HepG2 (cell line): ENCODE data around the gene APOL5. TPM values are rescaled to one million over a fixed set of nuclear protein-coding genes. Genes with fewer than 3 reads are reported as not detected.

Experiments used
- ATAC-seq: fragments of 200-7000 bp; cut with Tn5 transposase; 3 replicates; pipeline ENCODE4 v1.9.1; 2020; ENCODE audit warnings: mild to moderate bottlenecking, moderate library complexity
- BruUV-seq: library from RNA; stranded (reverse); fragments of 400-500 nt; replicated peaks from 2 replicates; lab custom pipeline; 2021; lab: Mats Ljungman, UMichigan
- CTCF ChIA-PET: fragments of 300-600 bp; formaldehyde crosslinking; extraction: SDS; loops from one replicate; lab custom pipeline; 2021; ENCODE audit warnings: low total read pairs, inconsistent platforms, low intra/inter-chr PET ratio; lab: Yijun Ruan, JAX
- POLR2A ChIA-PET: fragments of 350-600 bp; sonication (Branson Sonifier 250); formaldehyde crosslinking; loops from one replicate; lab custom pipeline; 2020; ENCODE audit warnings: antibody characterized with exemption, inconsistent platforms; lab: Yijun Ruan, JAX
- DNase-seq: peaks from one replicate; pipeline ENCODE4 v3.0.0-alpha.2; 2015; ENCODE audit warnings: low spot score
- FAIRE-seq: peaks from 3 replicates; lab custom pipeline; 2011; peaks lifted over from hg19 to GRCh38; lab: Jason Lieb, UNC
- H2AFZ ChIP-seq: one replicate; pipeline ENCODE4 v1.6.1; 2011; ENCODE audit warnings: low read length, inconsistent platforms
- H3K27ac ChIP-seq: fragments of 300-600 bp; 3 replicates; pipeline ENCODE4 v1.8.0; 2011; ENCODE audit warnings: mixed run types, mild to moderate bottlenecking, mixed read lengths, low read length, inconsistent platforms; ENCODE audit not compliant: insufficient read depth; ENCODE audit errors: extremely low read length
- H3K27me3 ChIP-seq, 2 experiments: fragments of 200-600 bp in 1 of 2; 2 replicates in 1 of 2; 3 replicates in 1 of 2; pipeline versions ENCODE4 v1.6.0 to v1.8.0; 2011; ENCODE audit warnings: low read length in 2 of 2, mild to moderate bottlenecking in 2 of 2, moderate library complexity in 2 of 2, inconsistent platforms in 1 of 2; ENCODE audit not compliant: insufficient read depth in 2 of 2, control insufficient read depth in 1 of 2
- H3K36me3 ChIP-seq, 2 experiments: fragments of 200-600 bp in 1 of 2; replicated peaks in 1 of 2; 2 replicates in 1 of 2; 3 replicates in 1 of 2; pipeline versions ENCODE4 v1.5.1 to v1.8.0; 2011; ENCODE audit warnings: low read length in 2 of 2, inconsistent platforms in 1 of 2; ENCODE audit not compliant: insufficient read depth in 2 of 2, control insufficient read depth in 1 of 2
- H3K4me1 ChIP-seq: 2 replicates; pipeline ENCODE4 v1.5.1; 2012; ENCODE audit warnings: low read length, inconsistent platforms; ENCODE audit not compliant: insufficient read depth
- H3K4me2 ChIP-seq: 2 replicates; pipeline ENCODE4 v1.6.0; 2011; ENCODE audit warnings: low read depth, low read length, inconsistent platforms
- H3K4me3 ChIP-seq, 3 experiments: fragments of 200-600 bp in 1 of 3; sonication (generic), shearing (Covaris generic) in 1 of 3; replicated peaks in 1 of 3; 2 replicates each; pipeline ENCODE4 v1.5.1; 2011 to 2016; ENCODE audit warnings: low read length in 3 of 3, inconsistent platforms in 2 of 3, low read depth in 2 of 3, mild to moderate bottlenecking in 2 of 3, control low read depth in 1 of 3, mixed read lengths in 1 of 3; ENCODE audit not compliant: insufficient read depth in 1 of 3
- H3K79me2 ChIP-seq: one replicate; pipeline ENCODE4 v1.6.1; 2011; ENCODE audit warnings: low read length, inconsistent platforms; ENCODE audit not compliant: insufficient read depth
- H3K9ac ChIP-seq: 2 replicates; pipeline ENCODE4 v1.6.0; 2011; ENCODE audit warnings: mild to moderate bottlenecking, low read depth, low read length, inconsistent platforms; ENCODE audit not compliant: insufficient read depth
- H3K9me3 ChIP-seq: 2 replicates; pipeline ENCODE4 v1.5.1; 2012; ENCODE audit warnings: mild to moderate bottlenecking, low read length
- H4K20me1 ChIP-seq: 2 replicates; pipeline ENCODE4 v1.6.0; 2011; ENCODE audit warnings: inconsistent platforms, mild to moderate bottlenecking, low read length, moderate library complexity; ENCODE audit not compliant: insufficient read depth
- FIP1L1 ChIP-seq: fragments of 200-400 bp; formaldehyde crosslinking; IDR thresholded peaks from 2 replicates; pipeline ENCODE4 v1.6.1; 2018; ENCODE audit warnings: low read depth, mild to moderate bottlenecking, low read length, moderate library complexity, borderline replicate concordance; ENCODE audit not compliant: insufficient read depth
- ISL2 ChIP-seq: sonication (generic); formaldehyde crosslinking; IDR thresholded peaks from 2 replicates; pipeline ENCODE4 v1.5.0; 2020; ENCODE audit warnings: missing genetic modification reagents
- MXI1 ChIP-seq: IDR thresholded peaks from 3 replicates; pipeline ENCODE4 v1.6.1; 2012; ENCODE audit warnings: low read depth, low read length, inconsistent platforms, borderline replicate concordance
- ZBTB7B ChIP-seq: sonication (generic); formaldehyde crosslinking; IDR thresholded peaks from 2 replicates; pipeline ENCODE4 v1.4.0; 2020; ENCODE audit warnings: missing genetic modification reagents
- ZNF674 ChIP-seq: sonication (generic); formaldehyde crosslinking; IDR thresholded peaks from 2 replicates; pipeline ENCODE4 v1.5.0; 2020; ENCODE audit warnings: low read depth, mild to moderate bottlenecking, missing genetic modification reagents
- WGBS: methylation state at CpG from one replicate; pipeline ENCODE4 v1.1.6; 2017; ENCODE audit warnings: low lambda C conversion rate; 5-methylcytosine and 5-hydroxymethylcytosine counted together
- in situ Hi-C: cut with HindIII; loops from 2 replicates; pipeline ENCODE4 v1.10.0; 2017; ENCODE audit warnings: low pct_unique_long_range_greater_than_20kb; ENCODE audit not compliant: extremely low pct_ligation_motif_present
- intact Hi-C: fragments of 100-400 bp; cut with micrococcal nuclease; formaldehyde crosslinking; loops from one replicate; pipeline ENCODE4 v1.10.0; 2022; ENCODE audit not compliant: unreplicated experiment
- polyA plus RNA-seq, 8 experiments: library from polyadenylated mRNA; depleted of rRNA in 3 of 8; stranded (reverse) in 7 of 8; unstranded in 1 of 8; fragments of >200 nt; fragmentation: Illumina TruSeq in 4 of 8; extraction: Trizol in 4 of 8; gene quantifications; 2 replicates each; pipeline versions ENCODE4 v1.2.1 to v1.2.3, GENCODE V29; 2011 to 2016; ENCODE audit warnings: low read depth in 4 of 8, missing spikeins in 1 of 8, mixed read lengths in 1 of 8; ENCODE audit not compliant: insufficient read depth in 1 of 8
- total RNA-seq, 5 experiments: library from RNA; depleted of rRNA; stranded (reverse); fragments of >200 nt; fragmentation: Illumina TruSeq; extraction: Trizol; gene quantifications; 2 replicates each; pipeline ENCODE4 v1.2.3, GENCODE V29; 2016; ENCODE audit warnings: low read depth in 1 of 5
- TF ChIP-seq, protein P1 (sequence below): sonication (generic); formaldehyde crosslinking; IDR thresholded peaks from 2 replicates; pipeline ENCODE4 v1.9.0; 2021; ENCODE audit warnings: missing genetic modification reagents, borderline replicate concordance
- TF ChIP-seq, protein P2 (sequence below): sonication (generic); formaldehyde crosslinking; IDR thresholded peaks from 2 replicates; pipeline ENCODE4 v1.8.1; 2023; ENCODE audit warnings: mild to moderate bottlenecking, missing genetic modification reagents

APOL5 gene
- total and polyA plus RNA-seq, 2 of the 13 experiments (the other 11 are each of a cell fraction or from before 2014, with no cell fraction given), result not detected

DNA sequence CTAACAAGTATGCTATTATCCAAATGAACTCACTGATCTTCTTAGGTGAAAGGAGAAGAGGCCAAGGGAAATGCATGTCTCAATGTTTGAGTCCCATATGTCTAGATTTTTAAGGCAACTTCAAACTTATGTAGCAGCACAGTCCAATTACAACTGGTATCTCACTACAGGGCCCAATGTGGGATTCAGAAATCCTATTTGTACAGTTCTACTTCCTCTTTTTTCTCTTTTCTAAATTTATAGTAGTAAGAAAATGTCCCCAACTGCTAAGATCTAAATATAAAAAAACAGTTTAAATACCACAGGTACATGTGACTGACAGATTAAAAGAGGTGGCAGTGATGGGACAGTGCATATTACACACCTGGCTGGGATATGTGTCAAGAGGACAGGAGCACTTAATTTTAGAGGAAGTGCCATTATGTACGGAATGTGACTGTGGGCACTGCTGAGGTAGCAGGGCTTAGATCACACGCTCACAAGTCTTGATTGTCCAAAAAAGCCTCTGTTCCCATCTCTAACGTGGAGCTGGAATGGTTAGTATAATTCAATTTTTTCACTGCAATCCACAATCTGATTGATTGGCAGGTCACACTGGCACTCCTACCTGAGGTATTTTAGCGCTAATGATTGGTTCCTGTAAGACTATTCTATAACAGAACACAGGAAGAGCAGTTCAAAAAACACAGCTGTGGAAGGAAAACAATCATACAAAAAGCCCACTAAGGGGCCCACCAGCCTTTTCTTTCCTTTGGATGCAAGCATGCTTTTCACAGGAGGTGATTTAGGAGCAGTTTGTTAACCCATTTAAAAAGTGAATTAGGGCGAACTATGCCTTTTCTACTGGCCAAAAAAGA lies 34.6 kb downstream of the APOL5 start:
- CTCF ChIA-PET, result no interaction called here
- Histone ChIP-seq H4K20me1 (no peaks in the 10 kb centered on the region), H3K4me3 (no peak overlapping the region), H3K79me2 (no peaks in the 10 kb centered on the region), H3K27ac (no peak overlapping the region), H3K4me1 (peaks cover 8% of the 10 kb centered on the region), H3K9ac (no peak overlapping the region), H2AFZ (no peak overlapping the region), H3K27me3 (no peaks in the 10 kb centered on the region), H3K36me3 (peaks cover 0 to 3% of the 10 kb centered on the region in 2 experiments; a peak in 2 of 5 replicates), H3K4me2 (no peak overlapping the region), H3K9me3 (no peaks in the 10 kb centered on the region)
- in situ Hi-C loops (no loop called here), intact Hi-C loops (no loop called here)
- FAIRE-seq (no peak), DNase-seq (no peak), ATAC-seq (no peak)
- BruUV-seq, result no TSS peak
- WGBS, result 99% methylated on average over 5 of the region's 5 CpGs
- POLR2A ChIA-PET, result no interaction called here
- TF ChIP-seq MXI1 (no peak), FIP1L1 (no peak), ZNF674 (no peak), ZBTB7B (CRISPR knock-in tag) (no peak), ISL2 (CRISPR knock-in tag) (no peak)
- TF ChIP-seq, protein P1, sequence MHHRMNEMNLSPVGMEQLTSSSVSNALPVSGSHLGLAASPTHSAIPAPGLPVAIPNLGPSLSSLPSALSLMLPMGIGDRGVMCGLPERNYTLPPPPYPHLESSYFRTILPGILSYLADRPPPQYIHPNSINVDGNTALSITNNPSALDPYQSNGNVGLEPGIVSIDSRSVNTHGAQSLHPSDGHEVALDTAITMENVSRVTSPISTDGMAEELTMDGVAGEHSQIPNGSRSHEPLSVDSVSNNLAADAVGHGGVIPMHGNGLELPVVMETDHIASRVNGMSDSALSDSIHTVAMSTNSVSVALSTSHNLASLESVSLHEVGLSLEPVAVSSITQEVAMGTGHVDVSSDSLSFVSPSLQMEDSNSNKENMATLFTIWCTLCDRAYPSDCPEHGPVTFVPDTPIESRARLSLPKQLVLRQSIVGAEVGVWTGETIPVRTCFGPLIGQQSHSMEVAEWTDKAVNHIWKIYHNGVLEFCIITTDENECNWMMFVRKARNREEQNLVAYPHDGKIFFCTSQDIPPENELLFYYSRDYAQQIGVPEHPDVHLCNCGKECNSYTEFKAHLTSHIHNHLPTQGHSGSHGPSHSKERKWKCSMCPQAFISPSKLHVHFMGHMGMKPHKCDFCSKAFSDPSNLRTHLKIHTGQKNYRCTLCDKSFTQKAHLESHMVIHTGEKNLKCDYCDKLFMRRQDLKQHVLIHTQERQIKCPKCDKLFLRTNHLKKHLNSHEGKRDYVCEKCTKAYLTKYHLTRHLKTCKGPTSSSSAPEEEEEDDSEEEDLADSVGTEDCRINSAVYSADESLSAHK, result no peak
- TF ChIP-seq, protein P2, sequence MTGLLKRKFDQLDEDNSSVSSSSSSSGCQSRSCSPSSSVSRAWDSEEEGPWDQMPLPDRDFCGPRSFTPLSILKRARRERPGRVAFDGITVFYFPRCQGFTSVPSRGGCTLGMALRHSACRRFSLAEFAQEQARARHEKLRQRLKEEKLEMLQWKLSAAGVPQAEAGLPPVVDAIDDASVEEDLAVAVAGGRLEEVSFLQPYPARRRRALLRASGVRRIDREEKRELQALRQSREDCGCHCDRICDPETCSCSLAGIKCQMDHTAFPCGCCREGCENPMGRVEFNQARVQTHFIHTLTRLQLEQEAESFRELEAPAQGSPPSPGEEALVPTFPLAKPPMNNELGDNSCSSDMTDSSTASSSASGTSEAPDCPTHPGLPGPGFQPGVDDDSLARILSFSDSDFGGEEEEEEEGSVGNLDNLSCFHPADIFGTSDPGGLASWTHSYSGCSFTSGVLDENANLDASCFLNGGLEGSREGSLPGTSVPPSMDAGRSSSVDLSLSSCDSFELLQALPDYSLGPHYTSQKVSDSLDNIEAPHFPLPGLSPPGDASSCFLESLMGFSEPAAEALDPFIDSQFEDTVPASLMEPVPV (CRISPR knock-in tag), result no peak
